NCI-H2029 (cell line): Measurements from ENCODE around the gene RPL22L1.
A peak's percentile ranks its signal among the peaks of the same experiment; 100 is the strongest.
"Not testable (repeated sequence)": the region's sequence is repeated elsewhere in the genome, so short reads cannot be mapped to it uniquely, and the experiment has no call there.

Experiments used
- DNase-seq: peaks from one replicate; lab custom pipeline; 2025; lab: John Stamatoyannopoulos, UW

The RPL22L1 gene

GRCh38 chr3:170877311-170877710, 7.3 kb upstream of the RPL22L1 start:
- not testable (repeated sequence) for DNase-seq

GRCh38 chr3:170876537-170876936, 6.5 kb upstream of the RPL22L1 start:
- no peak for DNase-seq

GRCh38 chr3:170869239-170869590, 780 bp downstream of the RPL22L1 start:
- no peak for DNase-seq

- DNase-seq: no peak
Measured at GRCh38 chr3:170868577-170869238, 1.3 kb downstream of the RPL22L1 start.

GRCh38 chr3:170867143-170867937, 2.7 kb downstream of the RPL22L1 start:
- no peak for DNase-seq

- DNase-seq: no peak
Measured at GRCh38 chr3:170866499-170866898, 3.5 kb downstream of the RPL22L1 start.

- no peak for DNase-seq
Measured at GRCh38 chr3:170865209-170866094, 4.5 kb downstream of the RPL22L1 start.

- DNase-seq: no peak
Measured at GRCh38 chr3:170864525-170865208, 5.3 kb downstream of the RPL22L1 start.

GRCh38 chr3:170863816-170864215, 6.2 kb downstream of the RPL22L1 start:
- no peak for DNase-seq

- no peak for DNase-seq
Measured at GRCh38 chr3:170862618-170863374, 7.2 kb downstream of the RPL22L1 start.

GRCh38 chr3:170858599-170858998, 11.4 kb downstream of the RPL22L1 start:
- DNase-seq: no peak

- no peak for DNase-seq
Measured at GRCh38 chr3:170852324-170852723, 17.7 kb downstream of the RPL22L1 start.

- DNase-seq: no peak
Measured at GRCh38 chr3:170848292-170848917, 21.6 kb downstream of the RPL22L1 start.

- DNase-seq: no peak
Measured at GRCh38 chr3:170844377-170844776, 25.6 kb downstream of the RPL22L1 start.

- DNase-seq: no peak
Measured at GRCh38 chr3:170840291-170840859, 29.6 kb downstream of the RPL22L1 start.

GRCh38 chr3:170839518-170840100, 30.4 kb downstream of the RPL22L1 start:
- DNase-seq: no peak

GRCh38 chr3:170836491-170836890, 33.5 kb downstream of the RPL22L1 start:
- no peak for DNase-seq

GRCh38 chr3:170835336-170835735, 34.7 kb downstream of the RPL22L1 start:
- peak; percentile 4 for DNase-seq

- DNase-seq: no peak
Measured at GRCh38 chr3:170830580-170830979, 39.4 kb downstream of the RPL22L1 start.
